ENCODE results near the gene ZNF687.

DNA sequence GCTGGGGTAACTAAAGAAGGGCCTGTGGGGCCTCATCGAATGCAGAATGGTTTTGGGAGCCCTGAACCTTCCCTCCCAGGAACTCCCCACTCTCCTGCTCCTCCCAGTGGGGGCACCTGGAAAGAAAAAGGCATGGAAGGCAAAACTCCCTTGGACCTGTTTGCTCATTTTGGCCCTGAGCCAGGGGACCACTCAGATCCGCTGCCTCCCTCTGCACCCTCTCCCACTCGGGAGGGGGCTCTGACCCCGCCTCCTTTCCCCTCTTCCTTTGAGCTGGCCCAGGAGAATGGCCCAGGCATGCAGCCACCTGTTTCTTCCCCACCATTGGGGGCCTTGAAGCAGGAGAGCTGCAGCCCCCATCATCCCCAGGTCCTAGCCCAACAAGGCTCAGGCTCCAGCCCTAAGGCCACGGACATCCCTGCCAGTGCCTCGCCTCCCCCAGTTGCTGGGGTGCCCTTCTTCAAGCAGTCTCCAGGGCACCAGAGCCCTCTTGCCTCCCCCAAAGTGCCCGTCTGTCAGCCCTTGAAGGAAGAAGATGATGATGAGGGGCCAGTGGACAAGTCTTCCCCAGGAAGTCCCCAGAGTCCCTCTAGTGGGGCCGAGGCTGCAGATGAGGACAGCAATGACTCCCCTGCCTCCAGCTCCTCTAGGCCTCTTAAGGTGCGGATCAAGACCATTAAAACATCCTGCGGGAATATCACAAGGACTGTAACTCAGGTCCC is 4.7 kb downstream of the ZNF687 start:
- TF ChIP-seq, protein P1, sequence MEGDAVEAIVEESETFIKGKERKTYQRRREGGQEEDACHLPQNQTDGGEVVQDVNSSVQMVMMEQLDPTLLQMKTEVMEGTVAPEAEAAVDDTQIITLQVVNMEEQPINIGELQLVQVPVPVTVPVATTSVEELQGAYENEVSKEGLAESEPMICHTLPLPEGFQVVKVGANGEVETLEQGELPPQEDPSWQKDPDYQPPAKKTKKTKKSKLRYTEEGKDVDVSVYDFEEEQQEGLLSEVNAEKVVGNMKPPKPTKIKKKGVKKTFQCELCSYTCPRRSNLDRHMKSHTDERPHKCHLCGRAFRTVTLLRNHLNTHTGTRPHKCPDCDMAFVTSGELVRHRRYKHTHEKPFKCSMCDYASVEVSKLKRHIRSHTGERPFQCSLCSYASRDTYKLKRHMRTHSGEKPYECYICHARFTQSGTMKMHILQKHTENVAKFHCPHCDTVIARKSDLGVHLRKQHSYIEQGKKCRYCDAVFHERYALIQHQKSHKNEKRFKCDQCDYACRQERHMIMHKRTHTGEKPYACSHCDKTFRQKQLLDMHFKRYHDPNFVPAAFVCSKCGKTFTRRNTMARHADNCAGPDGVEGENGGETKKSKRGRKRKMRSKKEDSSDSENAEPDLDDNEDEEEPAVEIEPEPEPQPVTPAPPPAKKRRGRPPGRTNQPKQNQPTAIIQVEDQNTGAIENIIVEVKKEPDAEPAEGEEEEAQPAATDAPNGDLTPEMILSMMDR (conservative IDR thresholded peaks at IDR 0.05; ENCODE audit: low read length) = no peak
- no peak for TF ChIP-seq EZH2phosphoT487 (IDR thresholded peaks at IDR 0.05; ENCODE audit: borderline replicate concordance, low read depth, low read length)

Measured in OCI-LY7 (cell line).